Neural crest cell (in vitro differentiated cells): ENCODE data around the gene GTPBP6. TPM values are rescaled to one million over a fixed set of nuclear protein-coding genes. Genes with fewer than 3 reads are reported as not detected.
A peak's percentile ranks its signal among the peaks of the same experiment; 100 is the strongest.

ENCODE experiments used
- DNase-seq: peaks from one replicate; pipeline ENCODE4 v3.0.0; 2021; ENCODE audit warnings: low read depth, mixed read lengths, low spot score
- H3K27ac Mint-ChIP-seq: one replicate; pipeline ENCODE4 v1.8.0; 2021; ENCODE audit warnings: mild to moderate bottlenecking, mixed read lengths; ENCODE audit not compliant: unreplicated experiment
- H3K27me3 Mint-ChIP-seq: 2 replicates; pipeline ENCODE4 v1.8.0; 2021; ENCODE audit warnings: low read depth, mild to moderate bottlenecking, mixed read lengths
- H3K36me3 Mint-ChIP-seq: 2 replicates; pipeline ENCODE4 v1.8.0; 2021; ENCODE audit warnings: low read depth, mild to moderate bottlenecking, mixed read lengths
- H3K4me1 Mint-ChIP-seq: 2 replicates; pipeline ENCODE4 v1.8.0; 2021; ENCODE audit warnings: mixed read lengths
- H3K4me3 Mint-ChIP-seq: one replicate; pipeline ENCODE4 v1.8.0; 2021; ENCODE audit warnings: mild to moderate bottlenecking, mixed read lengths
- H3K9me3 Mint-ChIP-seq: 2 replicates; pipeline ENCODE4 v1.8.0; 2021; ENCODE audit warnings: mixed read lengths
- total RNA-seq: library from RNA; stranded (reverse); gene quantifications from 2 replicates; pipeline ENCODE4 v1.2.1, GENCODE V29; 2021
- TF ChIP-seq, protein P1 (sequence below): fragments of 200-600 bp; sonication (generic); conservative IDR thresholded peaks from 2 replicates; pipeline ENCODE4 v1.5.0; 2021; ENCODE audit warnings: antibody characterized with exemption, mild to moderate bottlenecking

The GTPBP6 gene
- total RNA-seq, 1 donor from 2014 or later, result 81.9 TPM

- DNase-seq, result no peak
- Mint-ChIP-seq H3K27ac (peak overlapping the region; percentile 27), H3K4me1 (peaks cover 7% of the 10 kb centered on the region), H3K4me3 (no peak overlapping the region), H3K9me3 (no peaks in the 10 kb centered on the region), H3K27me3 (no peaks in the 10 kb centered on the region), H3K36me3 (no peaks in the 10 kb centered on the region)
- TF ChIP-seq, protein P1, sequence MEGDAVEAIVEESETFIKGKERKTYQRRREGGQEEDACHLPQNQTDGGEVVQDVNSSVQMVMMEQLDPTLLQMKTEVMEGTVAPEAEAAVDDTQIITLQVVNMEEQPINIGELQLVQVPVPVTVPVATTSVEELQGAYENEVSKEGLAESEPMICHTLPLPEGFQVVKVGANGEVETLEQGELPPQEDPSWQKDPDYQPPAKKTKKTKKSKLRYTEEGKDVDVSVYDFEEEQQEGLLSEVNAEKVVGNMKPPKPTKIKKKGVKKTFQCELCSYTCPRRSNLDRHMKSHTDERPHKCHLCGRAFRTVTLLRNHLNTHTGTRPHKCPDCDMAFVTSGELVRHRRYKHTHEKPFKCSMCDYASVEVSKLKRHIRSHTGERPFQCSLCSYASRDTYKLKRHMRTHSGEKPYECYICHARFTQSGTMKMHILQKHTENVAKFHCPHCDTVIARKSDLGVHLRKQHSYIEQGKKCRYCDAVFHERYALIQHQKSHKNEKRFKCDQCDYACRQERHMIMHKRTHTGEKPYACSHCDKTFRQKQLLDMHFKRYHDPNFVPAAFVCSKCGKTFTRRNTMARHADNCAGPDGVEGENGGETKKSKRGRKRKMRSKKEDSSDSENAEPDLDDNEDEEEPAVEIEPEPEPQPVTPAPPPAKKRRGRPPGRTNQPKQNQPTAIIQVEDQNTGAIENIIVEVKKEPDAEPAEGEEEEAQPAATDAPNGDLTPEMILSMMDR, result no peak
Measured at GRCh38 chrX:262381-262909, 56.2 kb downstream of the GTPBP6 start.

DNA sequence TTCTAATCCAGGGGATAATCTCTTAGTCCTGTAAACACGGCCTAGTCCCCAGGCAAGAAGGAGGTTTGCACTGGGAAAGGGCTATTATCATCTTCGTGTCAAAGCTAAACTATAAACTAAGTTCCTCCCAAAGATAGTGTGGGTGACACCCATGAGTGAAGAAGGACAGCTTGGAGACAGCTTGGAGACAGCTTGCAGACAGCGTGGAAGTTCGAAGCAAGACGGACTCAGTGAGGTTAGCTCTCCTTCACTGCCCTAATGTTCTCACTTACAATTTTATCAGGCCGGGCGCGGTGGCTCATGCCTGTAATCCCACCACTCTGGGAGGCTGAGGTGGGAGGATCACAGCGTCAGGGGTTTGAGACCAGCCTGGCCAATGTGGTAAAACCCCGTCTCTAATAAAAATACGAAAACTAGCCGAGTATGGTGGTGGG lies 56.7 kb downstream of the GTPBP6 start:
- DNase-seq, result no peak
- Mint-ChIP-seq H3K27ac (peak overlapping the region; percentile 58), H3K36me3 (no peaks in the 10 kb centered on the region), H3K4me3 (no peak overlapping the region), H3K4me1 (peaks cover 7% of the 10 kb centered on the region), H3K27me3 (no peaks in the 10 kb centered on the region), H3K9me3 (no peaks in the 10 kb centered on the region)
- TF ChIP-seq, protein P1, result no peak

DNA sequence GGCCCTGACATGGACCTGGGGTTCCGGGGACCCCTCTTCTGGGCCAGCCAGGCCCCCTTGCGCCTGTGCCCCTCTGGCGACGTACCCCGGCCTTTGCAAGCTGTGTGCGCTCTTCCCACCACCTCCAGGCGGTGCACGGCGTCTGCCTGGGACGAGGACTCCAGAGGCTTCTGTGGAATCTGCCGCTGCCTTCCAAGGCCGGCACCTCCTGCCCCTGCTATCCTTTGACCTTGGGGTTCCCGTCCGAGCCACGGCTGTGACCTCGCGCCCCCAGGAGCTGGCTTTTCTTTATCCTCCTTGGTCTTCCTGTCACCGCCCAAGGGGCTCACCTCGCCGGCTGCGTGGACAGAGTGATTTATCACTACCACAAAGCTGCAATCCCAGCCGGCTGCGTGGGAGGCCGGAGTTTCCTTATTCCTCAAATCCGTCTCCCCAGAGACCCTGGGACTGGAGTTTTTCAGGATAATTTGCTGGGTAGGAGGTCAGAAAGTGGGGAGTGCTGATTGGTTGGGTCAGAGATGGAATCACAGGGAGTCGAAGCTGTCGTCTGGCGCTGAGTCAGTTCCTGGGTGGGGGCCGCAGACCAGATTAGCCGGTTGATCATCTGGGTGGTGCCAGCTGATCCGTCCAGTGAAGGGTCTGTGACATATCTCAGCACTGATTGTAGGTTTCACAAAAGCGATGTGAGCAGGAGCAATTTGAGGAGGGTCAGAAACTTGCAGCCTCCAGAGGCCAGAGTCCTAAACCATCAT lies 57.3 kb downstream of the GTPBP6 start:
- no peaks in the 10 kb centered on the region for H3K36me3 Mint-ChIP-seq
- no peaks in the 10 kb centered on the region for H3K27me3 Mint-ChIP-seq
- no peaks in the 10 kb centered on the region for H3K9me3 Mint-ChIP-seq
- H3K4me3 Mint-ChIP-seq, result no peak overlapping the region
- peak overlapping the region; percentile 58 for H3K27ac Mint-ChIP-seq
- H3K4me1 Mint-ChIP-seq, result peaks cover 7% of the 10 kb centered on the region
- TF ChIP-seq, protein P1, result no peak
- no peak for DNase-seq

GRCh38 chrX:259692-260355 lies 58.8 kb downstream of the GTPBP6 start:
- Mint-ChIP-seq H3K27me3 (no peaks in the 10 kb centered on the region), H3K4me1 (peaks cover 7% of the 10 kb centered on the region), H3K27ac (no peak overlapping the region), H3K36me3 (no peaks in the 10 kb centered on the region), H3K9me3 (no peaks in the 10 kb centered on the region), H3K4me3 (no peak overlapping the region)
- DNase-seq, result no peak
- TF ChIP-seq, protein P1, result no peak

DNA sequence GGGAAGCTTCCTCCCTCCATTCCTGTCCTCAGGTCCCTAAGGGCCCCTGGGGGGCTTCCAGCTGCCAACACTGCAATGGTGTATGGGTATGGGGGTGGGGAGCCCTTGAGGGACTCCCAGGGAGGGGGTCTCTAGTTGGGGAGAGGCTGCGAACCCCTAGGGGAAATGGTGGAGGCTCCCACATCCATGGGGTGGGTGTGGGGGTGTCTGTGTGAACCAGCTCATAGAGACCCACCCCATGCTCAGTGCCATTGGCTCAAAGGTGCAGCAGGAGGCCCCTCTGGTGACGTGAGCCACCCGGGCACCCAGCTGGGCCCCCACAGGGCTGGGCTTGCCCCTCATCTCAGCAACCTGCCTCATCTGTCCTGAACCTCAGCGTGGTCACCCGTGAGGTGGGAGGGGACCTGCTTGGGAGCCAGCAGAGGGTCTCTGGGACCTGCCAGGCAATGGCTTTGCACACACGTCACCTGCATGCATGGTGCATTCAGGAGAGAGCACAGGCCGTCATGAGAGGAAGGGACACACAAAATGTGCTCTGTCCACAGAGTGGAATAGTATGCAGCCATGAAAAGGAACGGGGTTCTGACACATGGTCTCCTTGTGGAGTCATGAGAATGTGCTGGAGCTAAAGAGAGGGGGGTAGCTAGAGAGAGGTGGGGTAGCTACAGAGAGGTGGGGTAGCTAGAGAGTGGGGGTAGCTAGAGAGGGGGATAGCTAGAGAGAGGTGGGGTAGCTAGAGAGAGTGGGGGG lies 60.1 kb downstream of the GTPBP6 start:
- Mint-ChIP-seq H3K9me3 (no peaks in the 10 kb centered on the region), H3K4me1 (peaks cover 7% of the 10 kb centered on the region), H3K4me3 (no peak overlapping the region), H3K27ac (no peak overlapping the region), H3K27me3 (no peaks in the 10 kb centered on the region), H3K36me3 (no peaks in the 10 kb centered on the region)
- no peak for DNase-seq
- TF ChIP-seq, protein P1, result no peak
